Measurements from ENCODE around the gene ATP2B1.

ATP2B1 gene

DNA sequence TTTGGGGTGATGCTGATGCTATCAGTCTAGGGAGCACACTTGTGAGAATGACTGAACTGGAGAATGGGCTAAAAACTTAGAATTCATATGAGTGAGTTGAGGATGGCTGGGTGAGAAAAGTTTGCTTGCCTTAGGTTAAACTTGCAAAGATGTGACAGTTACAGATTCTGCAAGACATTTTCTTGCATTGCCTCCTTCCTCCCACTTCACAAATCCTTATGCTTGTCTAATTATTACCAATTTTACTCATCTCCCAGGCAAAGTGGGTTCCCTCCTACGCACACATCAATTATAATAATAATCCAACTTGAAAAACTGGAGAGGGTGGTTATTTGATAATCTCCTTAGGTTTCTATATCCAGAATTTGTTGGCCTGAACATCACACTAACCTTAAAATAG lies 50.9 kb downstream of the ATP2B1 start:
- no peak for DNase-seq (ENCODE audit: low read depth, low spot score)

GRCh38 chr12:89657066-89657465 lies 51.6 kb downstream of the ATP2B1 start:
- no peak for DNase-seq (ENCODE audit: low read depth, low spot score)

GRCh38 chr12:89655841-89656240 lies 52.8 kb downstream of the ATP2B1 start:
- no peak for DNase-seq (ENCODE audit: low read depth, low spot score)

DNA sequence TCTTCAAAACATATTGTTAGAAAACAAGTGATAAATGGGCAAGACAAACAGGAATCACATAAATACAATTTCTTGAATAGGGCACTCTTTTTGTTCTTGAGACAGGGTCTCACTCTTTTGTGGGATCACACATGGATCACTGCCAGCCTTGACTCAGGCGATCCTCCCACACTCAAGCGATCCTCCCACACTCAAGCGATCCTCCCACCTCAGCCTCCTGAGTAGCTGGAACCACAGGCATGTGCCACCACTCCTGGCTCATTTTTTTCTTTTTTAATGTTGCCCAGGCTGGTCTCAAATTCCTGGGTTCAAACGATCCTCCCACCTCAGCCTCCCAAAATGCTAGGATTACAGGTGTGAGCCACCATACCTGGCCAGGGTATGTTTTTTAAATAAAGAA lies 57.4 kb downstream of the ATP2B1 start:
- DNase-seq (ENCODE audit: low read depth, low spot score) = no peak

DNA sequence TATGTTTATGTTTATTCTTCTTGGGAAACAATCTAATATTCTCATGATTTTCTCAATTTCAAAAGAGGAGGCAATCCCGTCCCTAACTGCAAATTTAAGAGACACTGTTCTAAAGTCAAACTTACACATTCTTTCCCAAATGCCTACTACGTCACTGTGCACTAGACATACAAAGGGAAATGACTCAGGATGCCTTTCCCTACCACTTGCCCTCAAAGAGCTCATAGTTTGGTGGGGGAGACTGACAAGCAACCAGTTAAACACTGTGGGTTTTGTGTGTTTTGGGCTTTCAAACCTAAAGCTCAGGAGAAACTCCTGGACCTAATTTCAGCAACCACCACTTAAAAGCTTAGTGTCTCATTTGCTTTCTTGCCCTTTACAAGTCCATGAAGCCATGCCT lies 58.4 kb downstream of the ATP2B1 start:
- no peak for DNase-seq (ENCODE audit: low read depth, low spot score)

GRCh38 chr12:89649820-89650219 lies 58.8 kb downstream of the ATP2B1 start:
- no peak for DNase-seq (ENCODE audit: low read depth, low spot score)

- no peak for DNase-seq (ENCODE audit: low read depth, low spot score)
Measured at GRCh38 chr12:89649139-89649538, 59.5 kb downstream of the ATP2B1 start.

DNA sequence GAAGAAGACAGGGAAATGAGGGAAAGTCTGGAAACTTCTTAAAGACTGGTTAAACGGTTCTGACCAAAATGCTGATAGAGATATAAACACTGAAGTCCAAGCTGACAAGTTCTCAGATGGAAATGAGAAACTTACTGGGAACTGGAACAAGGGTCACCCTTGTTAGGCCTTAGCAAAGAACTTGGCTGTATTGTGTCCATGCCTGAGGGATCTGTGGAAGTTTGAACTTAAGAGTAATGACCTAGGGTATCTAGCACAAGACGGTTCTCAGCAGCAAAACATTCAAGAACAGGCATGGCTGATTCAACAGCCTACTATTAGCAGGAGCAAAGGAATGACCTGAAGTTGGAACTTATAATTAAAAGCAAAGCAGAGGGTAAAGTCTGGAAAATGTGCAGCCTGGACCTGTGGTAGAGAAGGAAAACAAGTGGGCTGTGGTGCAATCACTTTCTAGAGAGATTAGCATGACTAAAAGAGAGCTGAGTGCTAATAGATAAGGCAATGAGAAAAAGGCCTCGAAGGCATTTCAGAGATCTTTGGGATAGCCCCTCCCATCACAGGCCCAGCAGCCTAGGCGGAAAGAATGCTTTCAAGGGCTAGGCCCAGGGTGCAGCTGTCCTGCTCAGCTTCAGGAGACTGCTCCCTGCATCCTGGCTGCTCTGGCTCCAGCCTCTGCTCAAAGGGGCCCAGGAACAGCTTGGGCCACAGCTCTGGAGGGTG lies 60.3 kb downstream of the ATP2B1 start:
- DNase-seq (ENCODE audit: low read depth, low spot score) = no peak

GRCh38 chr12:89645434-89645833 lies 63.2 kb downstream of the ATP2B1 start:
- DNase-seq (ENCODE audit: low read depth, low spot score) = no peak

DNA sequence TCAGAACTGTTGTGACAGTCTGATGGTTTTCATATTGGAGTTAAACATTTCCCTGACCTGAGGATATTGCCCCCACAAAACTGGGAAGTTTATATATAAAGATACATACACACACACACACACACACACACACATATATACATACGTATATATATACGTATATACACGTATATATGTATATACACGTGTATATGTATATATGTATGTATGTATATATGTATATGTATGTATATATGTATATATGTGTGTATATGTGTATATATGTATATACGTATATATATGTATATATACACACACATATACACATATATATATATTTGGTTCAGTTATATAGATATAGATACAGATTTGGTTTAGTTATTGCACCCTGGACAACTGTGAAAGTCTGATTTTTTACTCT lies 65.7 kb downstream of the ATP2B1 start:
- DNase-seq (ENCODE audit: low read depth, low spot score) = no peak

DNA sequence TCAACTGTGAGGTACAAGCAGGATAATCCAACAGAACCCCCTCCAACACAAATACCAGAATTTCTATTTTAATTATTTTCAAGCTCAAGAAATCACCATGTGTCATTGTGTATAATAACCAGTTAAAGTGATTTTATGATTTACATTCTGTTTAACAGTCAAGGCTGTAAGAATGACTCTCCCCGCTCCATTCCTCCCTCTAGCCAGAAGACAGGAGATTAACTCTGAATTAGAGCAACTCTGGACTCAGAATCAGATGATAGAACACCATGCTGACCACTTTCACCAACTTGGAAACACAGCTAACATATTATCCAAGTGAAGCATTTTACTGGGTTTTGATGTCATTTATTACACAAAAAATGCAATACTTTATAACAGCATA lies 71.9 kb downstream of the ATP2B1 start:
- no peak for DNase-seq (ENCODE audit: low read depth, low spot score)

DNA sequence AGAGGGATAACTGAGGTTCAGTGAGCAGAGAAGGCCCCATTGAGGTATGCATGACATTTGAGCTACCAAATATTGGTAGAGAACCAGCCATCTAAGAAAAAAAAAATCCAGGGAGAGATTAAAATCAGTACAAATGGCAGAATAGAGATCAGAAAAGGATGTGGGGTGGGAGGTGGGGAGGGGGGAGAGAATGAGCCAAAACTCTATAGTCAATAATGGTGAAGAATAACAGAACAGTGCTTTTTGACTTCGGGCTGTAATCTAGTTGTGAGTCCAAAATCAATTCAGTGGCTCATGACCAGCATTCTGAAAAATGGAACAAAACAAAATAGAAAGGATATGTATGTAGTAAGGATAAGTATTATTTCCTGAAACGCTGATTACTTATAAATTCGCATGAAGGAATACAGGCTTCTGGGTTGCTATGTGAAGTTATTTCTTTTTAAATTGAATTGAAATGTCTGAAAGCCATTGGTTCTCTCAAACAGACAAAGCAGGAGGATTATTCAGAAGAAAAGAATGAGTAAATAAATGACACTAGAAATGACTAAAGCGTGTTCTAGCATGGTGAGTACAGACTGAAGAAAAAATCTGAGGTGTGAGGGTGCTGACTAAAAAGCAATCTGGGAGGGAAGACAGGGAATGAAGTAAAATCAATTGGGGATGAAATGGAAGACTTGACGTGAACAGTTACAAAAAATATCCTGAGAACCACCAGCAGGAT lies 72.4 kb downstream of the ATP2B1 start:
- no peak for DNase-seq (ENCODE audit: low read depth, low spot score)

DNA sequence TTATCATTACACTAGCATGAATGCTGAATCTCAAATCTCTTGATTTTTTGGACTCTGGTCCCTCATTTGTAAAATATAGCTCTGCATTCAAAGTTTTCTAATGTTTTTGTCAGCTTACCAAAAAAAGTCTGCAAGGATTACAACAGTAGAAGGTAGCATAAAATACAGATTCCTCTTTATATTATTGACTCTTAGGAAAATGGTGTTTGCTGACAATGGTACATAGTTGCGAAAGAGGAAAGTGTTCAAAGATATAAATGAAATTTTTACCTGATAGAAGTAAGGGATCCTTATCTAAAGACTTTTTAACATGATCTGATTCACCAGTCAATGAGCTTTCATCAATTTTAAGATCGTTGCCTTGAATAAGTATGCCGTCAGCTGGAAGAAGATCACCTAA lies 74.1 kb downstream of the ATP2B1 start:
- no peak for DNase-seq (ENCODE audit: low read depth, low spot score)

GRCh38 chr12:89632778-89633177 lies 75.9 kb downstream of the ATP2B1 start:
- no peak for DNase-seq (ENCODE audit: low read depth, low spot score)

- no peak for DNase-seq (ENCODE audit: low read depth, low spot score)
Measured at GRCh38 chr12:89622115-89622514, 86.5 kb downstream of the ATP2B1 start.

GRCh38 chr12:89621521-89621920 lies 87.1 kb downstream of the ATP2B1 start:
- DNase-seq (ENCODE audit: low read depth, low spot score) = no peak

- no peak for DNase-seq (ENCODE audit: low read depth, low spot score)
Measured at GRCh38 chr12:89619764-89620163, 88.9 kb downstream of the ATP2B1 start.

- no peak for DNase-seq (ENCODE audit: low read depth, low spot score)
Measured at GRCh38 chr12:89618113-89618862, 90.3 kb downstream of the ATP2B1 start.

- DNase-seq (ENCODE audit: low read depth, low spot score) = no peak
Measured at GRCh38 chr12:89610366-89610765, 98.3 kb downstream of the ATP2B1 start.

DNA sequence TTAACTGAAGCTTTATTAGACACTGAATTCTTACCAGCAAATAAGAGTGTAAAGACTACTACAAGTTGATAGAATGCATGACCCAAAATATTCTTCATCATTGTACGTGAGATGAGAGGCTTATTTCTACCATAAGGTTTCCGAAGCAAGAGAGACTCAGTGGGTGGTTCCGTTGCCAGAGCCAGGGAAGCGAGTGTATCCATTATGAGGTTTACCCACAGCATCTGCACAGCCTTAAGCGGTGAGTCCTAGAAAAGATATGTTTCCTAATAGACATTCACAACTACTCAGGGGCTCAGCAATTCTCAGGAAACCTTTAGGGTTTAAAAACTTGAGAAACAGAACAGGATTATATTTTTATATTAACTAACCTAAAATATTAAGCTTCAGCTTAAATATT lies 105.0 kb downstream of the ATP2B1 start:
- DNase-seq (ENCODE audit: low read depth, low spot score) = no peak

DNA sequence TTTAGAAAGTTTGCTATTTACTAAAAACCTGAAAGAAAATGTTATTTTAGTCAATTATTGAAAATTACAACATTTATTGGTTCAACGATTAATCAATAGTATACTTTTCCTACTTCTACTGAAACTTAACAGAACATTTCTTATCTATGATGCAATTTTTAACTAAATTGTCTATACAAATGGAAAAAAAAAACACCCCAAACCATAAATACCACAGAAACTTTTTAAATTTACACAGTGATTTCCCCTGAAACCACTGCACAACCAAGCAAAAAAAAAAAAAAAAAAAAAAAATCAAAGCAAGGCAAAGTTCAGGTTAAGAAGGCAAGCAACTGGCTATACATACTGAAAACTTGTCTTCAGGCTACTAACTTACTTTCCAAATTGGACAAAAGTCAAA lies 110.9 kb downstream of the ATP2B1 start:
- no peak for DNase-seq (ENCODE audit: low read depth, low spot score)

GRCh38 chr12:89597210-89597609 lies 111.4 kb downstream of the ATP2B1 start:
- DNase-seq (ENCODE audit: low read depth, low spot score) = no peak

DNA sequence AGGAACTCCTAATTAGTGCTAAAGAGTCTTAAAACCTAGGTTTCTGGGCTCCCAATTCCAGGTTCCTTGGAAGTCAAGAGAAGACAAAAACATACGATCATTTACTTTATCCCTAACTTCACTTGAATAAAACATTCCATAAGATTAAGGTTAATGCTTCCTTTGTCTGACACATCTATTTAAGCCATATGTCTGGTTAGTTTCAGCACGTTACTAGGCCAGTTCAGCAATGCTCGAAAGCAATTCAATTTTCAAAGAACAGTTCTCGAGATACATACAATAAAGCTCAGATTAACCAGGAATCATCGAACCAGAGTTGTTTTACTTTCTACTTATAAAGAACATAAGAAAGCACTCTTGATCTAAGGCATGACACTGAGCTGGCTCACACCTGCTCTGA lies 114.8 kb downstream of the ATP2B1 start:
- DNase-seq (ENCODE audit: low read depth, low spot score) = no peak
